HepG2 (cell line): ENCODE data around the gene TBC1D7. TPM values are rescaled to one million over a fixed set of nuclear protein-coding genes. Genes with fewer than 3 reads are reported as not detected.

Source experiments
- ATAC-seq: fragments of 200-7000 bp; cut with Tn5 transposase; 3 replicates; pipeline ENCODE4 v1.9.1; 2020; ENCODE audit warnings: mild to moderate bottlenecking, moderate library complexity
- BruUV-seq: library from RNA; stranded (reverse); fragments of 400-500 nt; replicated peaks from 2 replicates; lab custom pipeline; 2021; lab: Mats Ljungman, UMichigan
- CTCF ChIA-PET: fragments of 300-600 bp; formaldehyde crosslinking; extraction: SDS; loops from one replicate; lab custom pipeline; 2021; ENCODE audit warnings: low total read pairs, inconsistent platforms, low intra/inter-chr PET ratio; lab: Yijun Ruan, JAX
- POLR2A ChIA-PET: fragments of 350-600 bp; sonication (Branson Sonifier 250); formaldehyde crosslinking; loops from one replicate; lab custom pipeline; 2020; ENCODE audit warnings: antibody characterized with exemption, inconsistent platforms; lab: Yijun Ruan, JAX
- DNase-seq: peaks from one replicate; pipeline ENCODE4 v3.0.0-alpha.2; 2015; ENCODE audit warnings: low spot score
- FAIRE-seq: peaks from 3 replicates; lab custom pipeline; 2011; peaks lifted over from hg19 to GRCh38; lab: Jason Lieb, UNC
- H2AFZ ChIP-seq: one replicate; pipeline ENCODE4 v1.6.1; 2011; ENCODE audit warnings: low read length, inconsistent platforms
- H3K27ac ChIP-seq: fragments of 300-600 bp; 3 replicates; pipeline ENCODE4 v1.8.0; 2011; ENCODE audit warnings: mixed run types, mild to moderate bottlenecking, mixed read lengths, low read length, inconsistent platforms; ENCODE audit not compliant: insufficient read depth; ENCODE audit errors: extremely low read length
- H3K27me3 ChIP-seq, 2 experiments: fragments of 200-600 bp in 1 of 2; 2 replicates in 1 of 2; 3 replicates in 1 of 2; pipeline versions ENCODE4 v1.6.0 to v1.8.0; 2011; ENCODE audit warnings: low read length in 2 of 2, mild to moderate bottlenecking in 2 of 2, moderate library complexity in 2 of 2, inconsistent platforms in 1 of 2; ENCODE audit not compliant: insufficient read depth in 2 of 2, control insufficient read depth in 1 of 2
- H3K36me3 ChIP-seq, 2 experiments: fragments of 200-600 bp in 1 of 2; replicated peaks in 1 of 2; 2 replicates in 1 of 2; 3 replicates in 1 of 2; pipeline versions ENCODE4 v1.5.1 to v1.8.0; 2011; ENCODE audit warnings: low read length in 2 of 2, inconsistent platforms in 1 of 2; ENCODE audit not compliant: insufficient read depth in 2 of 2, control insufficient read depth in 1 of 2
- H3K4me1 ChIP-seq: 2 replicates; pipeline ENCODE4 v1.5.1; 2012; ENCODE audit warnings: low read length, inconsistent platforms; ENCODE audit not compliant: insufficient read depth
- H3K4me2 ChIP-seq: 2 replicates; pipeline ENCODE4 v1.6.0; 2011; ENCODE audit warnings: low read depth, low read length, inconsistent platforms
- H3K4me3 ChIP-seq, 3 experiments: fragments of 200-600 bp in 1 of 3; sonication (generic), shearing (Covaris generic) in 1 of 3; replicated peaks in 1 of 3; 2 replicates each; pipeline ENCODE4 v1.5.1; 2011 to 2016; ENCODE audit warnings: low read length in 3 of 3, inconsistent platforms in 2 of 3, low read depth in 2 of 3, mild to moderate bottlenecking in 2 of 3, control low read depth in 1 of 3, mixed read lengths in 1 of 3; ENCODE audit not compliant: insufficient read depth in 1 of 3
- H3K79me2 ChIP-seq: one replicate; pipeline ENCODE4 v1.6.1; 2011; ENCODE audit warnings: low read length, inconsistent platforms; ENCODE audit not compliant: insufficient read depth
- H3K9ac ChIP-seq: 2 replicates; pipeline ENCODE4 v1.6.0; 2011; ENCODE audit warnings: mild to moderate bottlenecking, low read depth, low read length, inconsistent platforms; ENCODE audit not compliant: insufficient read depth
- H3K9me3 ChIP-seq: 2 replicates; pipeline ENCODE4 v1.5.1; 2012; ENCODE audit warnings: mild to moderate bottlenecking, low read length
- H4K20me1 ChIP-seq: 2 replicates; pipeline ENCODE4 v1.6.0; 2011; ENCODE audit warnings: inconsistent platforms, mild to moderate bottlenecking, low read length, moderate library complexity; ENCODE audit not compliant: insufficient read depth
- CREM ChIP-seq, 2 experiments: sonication (generic) in 1 of 2; formaldehyde crosslinking in 1 of 2; IDR thresholded peaks; 2 replicates each; pipeline versions ENCODE4 v1.4.0 to v1.6.1; 2016 to 2020; ENCODE audit warnings: antibody characterized with exemption in 1 of 2, mild to moderate bottlenecking in 1 of 2, missing genetic modification reagents in 1 of 2
- GATAD2A ChIP-seq: IDR thresholded peaks from 2 replicates; pipeline ENCODE4 v1.6.1; 2016
- HMG20B ChIP-seq: conservative IDR thresholded peaks from 2 replicates; pipeline ENCODE4 v1.6.1; 2016; ENCODE audit warnings: missing genetic modification reagents, missing compliant biosample characterization
- HOXA7 ChIP-seq: sonication (generic); formaldehyde crosslinking; IDR thresholded peaks from 2 replicates; pipeline ENCODE4 v1.8.1; 2022; ENCODE audit warnings: mild to moderate bottlenecking, missing genetic modification reagents, moderate library complexity
- MIER3 ChIP-seq: IDR thresholded peaks from 2 replicates; pipeline ENCODE4 v1.6.1; 2016; ENCODE audit warnings: missing compliant biosample characterization, borderline replicate concordance
- NCOA5 ChIP-seq: sonication (generic); formaldehyde crosslinking; IDR thresholded peaks from 2 replicates; pipeline ENCODE4 v1.4.0; 2020; ENCODE audit warnings: missing genetic modification reagents
- PAF1 ChIP-seq: IDR thresholded peaks from 2 replicates; pipeline ENCODE4 v1.6.1; 2016; ENCODE audit warnings: missing genetic modification reagents, missing compliant biosample characterization
- PCBP2 ChIP-seq: fragments of 200-400 bp; formaldehyde crosslinking; optimal IDR thresholded peaks from 2 replicates; pipeline ENCODE3; 2018; ENCODE audit warnings: low read length, low read depth; ENCODE audit not compliant: poor library complexity, severe bottlenecking
- PREB ChIP-seq: sonication (generic); formaldehyde crosslinking; IDR thresholded peaks from 2 replicates; pipeline ENCODE4 v1.4.0; 2020; ENCODE audit warnings: missing genetic modification reagents
- RBAK ChIP-seq: sonication (generic); formaldehyde crosslinking; IDR thresholded peaks from 2 replicates; pipeline ENCODE4 v1.5.1; 2020; ENCODE audit warnings: mild to moderate bottlenecking, missing genetic modification reagents
- RELA ChIP-seq: sonication (generic); formaldehyde crosslinking; IDR thresholded peaks from 2 replicates; pipeline ENCODE4 v1.4.0; 2020; ENCODE audit warnings: missing genetic modification reagents
- ZFP62 ChIP-seq: sonication (generic); formaldehyde crosslinking; IDR thresholded peaks from 2 replicates; pipeline ENCODE4 v1.4.0; 2020; ENCODE audit warnings: missing genetic modification reagents
- ZFX ChIP-seq: sonication (generic); formaldehyde crosslinking; IDR thresholded peaks from 2 replicates; pipeline ENCODE4 v1.4.0; 2020; ENCODE audit warnings: mild to moderate bottlenecking, low read depth, missing genetic modification reagents, moderate library complexity
- ZNF224 ChIP-seq: sonication (generic); formaldehyde crosslinking; IDR thresholded peaks from 2 replicates; pipeline ENCODE4 v1.5.0; 2020; ENCODE audit warnings: mild to moderate bottlenecking, missing genetic modification reagents
- ZNF546 ChIP-seq: sonication (generic); formaldehyde crosslinking; conservative IDR thresholded peaks from 2 replicates; pipeline ENCODE4 v1.8.1; 2023; ENCODE audit warnings: mild to moderate bottlenecking, missing genetic modification reagents
- ZNF737 ChIP-seq: sonication (generic); formaldehyde crosslinking; IDR thresholded peaks from 2 replicates; pipeline ENCODE4 v1.5.0; 2020; ENCODE audit warnings: missing genetic modification reagents, mild to moderate bottlenecking, borderline replicate concordance
- ZNF891 ChIP-seq: sonication (generic); formaldehyde crosslinking; IDR thresholded peaks from 2 replicates; pipeline ENCODE4 v1.5.0; 2020; ENCODE audit warnings: mild to moderate bottlenecking, missing genetic modification reagents
- ZZZ3 ChIP-seq: sonication (generic); formaldehyde crosslinking; IDR thresholded peaks from 2 replicates; pipeline ENCODE4 v1.4.0; 2020; ENCODE audit warnings: missing genetic modification reagents, mild to moderate bottlenecking, borderline replicate concordance
- WGBS: methylation state at CpG from one replicate; pipeline ENCODE4 v1.1.6; 2017; ENCODE audit warnings: low lambda C conversion rate; 5-methylcytosine and 5-hydroxymethylcytosine counted together
- in situ Hi-C: cut with HindIII; loops from 2 replicates; pipeline ENCODE4 v1.10.0; 2017; ENCODE audit warnings: low pct_unique_long_range_greater_than_20kb; ENCODE audit not compliant: extremely low pct_ligation_motif_present
- intact Hi-C: fragments of 100-400 bp; cut with micrococcal nuclease; formaldehyde crosslinking; loops from one replicate; pipeline ENCODE4 v1.10.0; 2022; ENCODE audit not compliant: unreplicated experiment
- polyA plus RNA-seq, 8 experiments: library from polyadenylated mRNA; depleted of rRNA in 3 of 8; stranded (reverse) in 7 of 8; unstranded in 1 of 8; fragments of >200 nt; fragmentation: Illumina TruSeq in 4 of 8; extraction: Trizol in 4 of 8; gene quantifications; 2 replicates each; pipeline versions ENCODE4 v1.2.1 to v1.2.3, GENCODE V29; 2011 to 2016; ENCODE audit warnings: low read depth in 4 of 8, missing spikeins in 1 of 8, mixed read lengths in 1 of 8; ENCODE audit not compliant: insufficient read depth in 1 of 8
- total RNA-seq, 5 experiments: library from RNA; depleted of rRNA; stranded (reverse); fragments of >200 nt; fragmentation: Illumina TruSeq; extraction: Trizol; gene quantifications; 2 replicates each; pipeline ENCODE4 v1.2.3, GENCODE V29; 2016; ENCODE audit warnings: low read depth in 1 of 5
- TF ChIP-seq, protein P1 (sequence below): sonication (generic); formaldehyde crosslinking; IDR thresholded peaks from 2 replicates; pipeline ENCODE4 v1.5.1; 2020; ENCODE audit warnings: mild to moderate bottlenecking, missing genetic modification reagents, moderate library complexity

The TBC1D7 gene
- total and polyA plus RNA-seq, 2 of the 13 experiments (the other 11 are each of a cell fraction or from before 2014, with no cell fraction given) = 23.3 to 30.8 TPM

- H3K27me3 ChIP-seq = no peaks in the 10 kb centered on the region
- POLR2A ChIA-PET = no interaction called here
- CTCF ChIA-PET = no interaction called here
- no peaks in the 10 kb centered on the region for H4K20me1 ChIP-seq
- H3K79me2 ChIP-seq = no peaks in the 10 kb centered on the region
- no peaks in the 10 kb centered on the region for H3K9me3 ChIP-seq
- in situ Hi-C loops = no loop called here
- no peak overlapping the region for H3K4me3 ChIP-seq
- no peak for TF ChIP-seq PAF1 (CRISPR knock-in tag)
- TF ChIP-seq ZNF737 (CRISPR knock-in tag) = no peak
- no peak for TF ChIP-seq RELA (CRISPR knock-in tag)
- no peak for TF ChIP-seq NCOA5 (CRISPR knock-in tag)
- TF ChIP-seq CREM (IDR thresholded peaks at IDR 0.05) = no peak
- TF ChIP-seq CREM (CRISPR knock-in tag; IDR thresholded peaks at IDR 0.05) = no peak
- TF ChIP-seq ZZZ3 (CRISPR knock-in tag) = no peak
- TF ChIP-seq ZNF546 (CRISPR knock-in tag) = no peak
- no peak for TF ChIP-seq ZNF891
- TF ChIP-seq MIER3 = no peak
- no peak for TF ChIP-seq GATAD2A (CRISPR knock-in tag)
- TF ChIP-seq ZFP62 = no peak
- TF ChIP-seq RBAK (CRISPR knock-in tag) = no peak
- TF ChIP-seq, protein P1, sequence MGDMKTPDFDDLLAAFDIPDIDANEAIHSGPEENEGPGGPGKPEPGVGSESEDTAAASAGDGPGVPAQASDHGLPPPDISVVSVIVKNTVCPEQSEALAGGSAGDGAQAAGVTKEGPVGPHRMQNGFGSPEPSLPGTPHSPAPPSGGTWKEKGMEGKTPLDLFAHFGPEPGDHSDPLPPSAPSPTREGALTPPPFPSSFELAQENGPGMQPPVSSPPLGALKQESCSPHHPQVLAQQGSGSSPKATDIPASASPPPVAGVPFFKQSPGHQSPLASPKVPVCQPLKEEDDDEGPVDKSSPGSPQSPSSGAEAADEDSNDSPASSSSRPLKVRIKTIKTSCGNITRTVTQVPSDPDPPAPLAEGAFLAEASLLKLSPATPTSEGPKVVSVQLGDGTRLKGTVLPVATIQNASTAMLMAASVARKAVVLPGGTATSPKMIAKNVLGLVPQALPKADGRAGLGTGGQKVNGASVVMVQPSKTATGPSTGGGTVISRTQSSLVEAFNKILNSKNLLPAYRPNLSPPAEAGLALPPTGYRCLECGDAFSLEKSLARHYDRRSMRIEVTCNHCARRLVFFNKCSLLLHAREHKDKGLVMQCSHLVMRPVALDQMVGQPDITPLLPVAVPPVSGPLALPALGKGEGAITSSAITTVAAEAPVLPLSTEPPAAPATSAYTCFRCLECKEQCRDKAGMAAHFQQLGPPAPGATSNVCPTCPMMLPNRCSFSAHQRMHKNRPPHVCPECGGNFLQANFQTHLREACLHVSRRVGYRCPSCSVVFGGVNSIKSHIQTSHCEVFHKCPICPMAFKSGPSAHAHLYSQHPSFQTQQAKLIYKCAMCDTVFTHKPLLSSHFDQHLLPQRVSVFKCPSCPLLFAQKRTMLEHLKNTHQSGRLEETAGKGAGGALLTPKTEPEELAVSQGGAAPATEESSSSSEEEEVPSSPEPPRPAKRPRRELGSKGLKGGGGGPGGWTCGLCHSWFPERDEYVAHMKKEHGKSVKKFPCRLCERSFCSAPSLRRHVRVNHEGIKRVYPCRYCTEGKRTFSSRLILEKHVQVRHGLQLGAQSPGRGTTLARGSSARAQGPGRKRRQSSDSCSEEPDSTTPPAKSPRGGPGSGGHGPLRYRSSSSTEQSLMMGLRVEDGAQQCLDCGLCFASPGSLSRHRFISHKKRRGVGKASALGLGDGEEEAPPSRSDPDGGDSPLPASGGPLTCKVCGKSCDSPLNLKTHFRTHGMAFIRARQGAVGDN = no peak
- no peak for TF ChIP-seq ZNF224
- TF ChIP-seq HMG20B (CRISPR knock-in tag) = no peak
- no peak for TF ChIP-seq HOXA7 (CRISPR knock-in tag)
- no peak for TF ChIP-seq PCBP2
- no peak for TF ChIP-seq PREB (CRISPR knock-in tag)
- no peak for TF ChIP-seq ZFX (CRISPR knock-in tag)
- TF ChIP-seq, all 625 proteins: peak for 0
- H3K27ac ChIP-seq = no peak overlapping the region
- BruUV-seq = no TSS peak
- H3K4me2 ChIP-seq = no peak overlapping the region
- intact Hi-C loops = no loop called here
- 93% methylated on average over 9 of the region's 9 CpGs for WGBS
- ATAC-seq (peak; percentile 39), FAIRE-seq (no peak), DNase-seq (no peak)
- H3K9ac ChIP-seq = no peak overlapping the region
- peaks cover 25 to 46% of the 10 kb centered on the region in 2 experiments for H3K36me3 ChIP-seq
- peaks cover 15% of the 10 kb centered on the region for H3K4me1 ChIP-seq
- H2AFZ ChIP-seq = no peak overlapping the region
These were observed 31.8 kb downstream of the TBC1D7 start for GRCh38 chr6:13296536-13296997.
